D721Med (cell line): ENCODE measurements around the gene ZNF132.

Source experiments
- DNase-seq: peaks from one replicate; pipeline ENCODE4 v3.0.0; 2011; ENCODE audit warnings: low spot score; ENCODE audit not compliant: insufficient read length
- FAIRE-seq: peaks from 2 replicates; lab custom pipeline; 2011; peaks lifted over from hg19 to GRCh38; lab: Jason Lieb, UNC
- TF ChIP-seq, protein P1 (sequence below): IDR thresholded peaks from 2 replicates; pipeline ENCODE4 v1.5.1; 2012; ENCODE audit warnings: mild to moderate bottlenecking, control low read depth; ENCODE audit not compliant: insufficient read depth; ENCODE audit errors: missing control alignments

Gene ZNF132

DNA sequence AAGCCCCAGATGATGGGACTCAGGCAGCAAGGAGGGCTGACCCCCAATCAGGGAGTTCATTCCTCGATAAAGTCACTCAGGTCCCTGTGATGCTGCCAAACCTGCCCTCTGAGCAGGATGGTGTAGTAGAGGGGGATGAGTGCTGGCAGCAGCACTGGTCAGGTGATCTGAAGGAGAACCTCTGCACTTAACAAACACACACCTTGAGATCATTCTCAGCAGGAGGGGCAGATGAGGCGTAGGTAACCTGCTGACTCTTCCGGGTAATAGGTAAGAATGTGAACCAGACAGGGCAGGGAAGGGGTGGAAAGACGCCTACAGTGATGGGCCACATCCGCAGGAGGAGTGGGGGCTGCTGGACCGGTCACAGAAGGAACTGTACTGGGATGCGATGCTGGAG, 39.4 kb upstream of the ZNF132 start:
- TF ChIP-seq, protein P1, sequence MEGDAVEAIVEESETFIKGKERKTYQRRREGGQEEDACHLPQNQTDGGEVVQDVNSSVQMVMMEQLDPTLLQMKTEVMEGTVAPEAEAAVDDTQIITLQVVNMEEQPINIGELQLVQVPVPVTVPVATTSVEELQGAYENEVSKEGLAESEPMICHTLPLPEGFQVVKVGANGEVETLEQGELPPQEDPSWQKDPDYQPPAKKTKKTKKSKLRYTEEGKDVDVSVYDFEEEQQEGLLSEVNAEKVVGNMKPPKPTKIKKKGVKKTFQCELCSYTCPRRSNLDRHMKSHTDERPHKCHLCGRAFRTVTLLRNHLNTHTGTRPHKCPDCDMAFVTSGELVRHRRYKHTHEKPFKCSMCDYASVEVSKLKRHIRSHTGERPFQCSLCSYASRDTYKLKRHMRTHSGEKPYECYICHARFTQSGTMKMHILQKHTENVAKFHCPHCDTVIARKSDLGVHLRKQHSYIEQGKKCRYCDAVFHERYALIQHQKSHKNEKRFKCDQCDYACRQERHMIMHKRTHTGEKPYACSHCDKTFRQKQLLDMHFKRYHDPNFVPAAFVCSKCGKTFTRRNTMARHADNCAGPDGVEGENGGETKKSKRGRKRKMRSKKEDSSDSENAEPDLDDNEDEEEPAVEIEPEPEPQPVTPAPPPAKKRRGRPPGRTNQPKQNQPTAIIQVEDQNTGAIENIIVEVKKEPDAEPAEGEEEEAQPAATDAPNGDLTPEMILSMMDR = no peak
- FAIRE-seq = no peak
- DNase-seq = no peak

- FAIRE-seq (no peak), DNase-seq (no peak)
- TF ChIP-seq, protein P1 = no peak
Measured at GRCh38 chr19:58477871-58478270, 37.9 kb upstream of the ZNF132 start.

GRCh38 chr19:58477130-58477529, 37.2 kb upstream of the ZNF132 start:
- FAIRE-seq = no peak
- TF ChIP-seq, protein P1 = no peak
- DNase-seq = no peak

GRCh38 chr19:58476498-58477015, 36.6 kb upstream of the ZNF132 start:
- DNase-seq (no peak), FAIRE-seq (no peak)
- TF ChIP-seq, protein P1 = no peak

GRCh38 chr19:58475714-58476497, 36.0 kb upstream of the ZNF132 start, which contains the start of gene ZNF446:
Gene ZNF446 (plus strand): TSS chr19:58476352. CDS start chr19:58477219, 867 bp downstream.
- TF ChIP-seq, protein P1 = no peak
- FAIRE-seq (no peak), DNase-seq (peak; percentile 79)

- FAIRE-seq (no peak), DNase-seq (no peak)
- TF ChIP-seq, protein P1 = no peak
Measured at GRCh38 chr19:58474997-58475713, 35.2 kb upstream of the ZNF132 start.
